ENCODE results near the gene TBC1D4. TPM values are rescaled to one million over a fixed set of nuclear protein-coding genes. Genes with fewer than 3 reads are reported as not detected.

TBC1D4 gene
- total RNA-seq, 1 experiment from 2014 or later, result 19.5 TPM

- no peaks in the 10 kb centered on the region for H3K4me1 ChIP-seq (replicated peaks; ENCODE audit: insufficient read depth)
- no peak for DNase-seq
- H3K27me3 ChIP-seq (ENCODE audit: insufficient read depth, low read depth), result no peaks in the 10 kb centered on the region
- H3K36me3 ChIP-seq (ENCODE audit: low read depth), result no peaks in the 10 kb centered on the region
- H3K9me3 ChIP-seq (ENCODE audit: insufficient read depth, low read depth), result no peaks in the 10 kb centered on the region
- no TSS peak for BruUV-seq (replicated peaks)
- H3F3A ChIP-seq (ENCODE audit: insufficient read depth, low read depth), result no peaks in the 10 kb centered on the region
- no peak overlapping the region for H3K4me2 ChIP-seq
- no peak overlapping the region for H2AFZ ChIP-seq
- TF ChIP-seq, protein P1, sequence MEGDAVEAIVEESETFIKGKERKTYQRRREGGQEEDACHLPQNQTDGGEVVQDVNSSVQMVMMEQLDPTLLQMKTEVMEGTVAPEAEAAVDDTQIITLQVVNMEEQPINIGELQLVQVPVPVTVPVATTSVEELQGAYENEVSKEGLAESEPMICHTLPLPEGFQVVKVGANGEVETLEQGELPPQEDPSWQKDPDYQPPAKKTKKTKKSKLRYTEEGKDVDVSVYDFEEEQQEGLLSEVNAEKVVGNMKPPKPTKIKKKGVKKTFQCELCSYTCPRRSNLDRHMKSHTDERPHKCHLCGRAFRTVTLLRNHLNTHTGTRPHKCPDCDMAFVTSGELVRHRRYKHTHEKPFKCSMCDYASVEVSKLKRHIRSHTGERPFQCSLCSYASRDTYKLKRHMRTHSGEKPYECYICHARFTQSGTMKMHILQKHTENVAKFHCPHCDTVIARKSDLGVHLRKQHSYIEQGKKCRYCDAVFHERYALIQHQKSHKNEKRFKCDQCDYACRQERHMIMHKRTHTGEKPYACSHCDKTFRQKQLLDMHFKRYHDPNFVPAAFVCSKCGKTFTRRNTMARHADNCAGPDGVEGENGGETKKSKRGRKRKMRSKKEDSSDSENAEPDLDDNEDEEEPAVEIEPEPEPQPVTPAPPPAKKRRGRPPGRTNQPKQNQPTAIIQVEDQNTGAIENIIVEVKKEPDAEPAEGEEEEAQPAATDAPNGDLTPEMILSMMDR (conservative IDR thresholded peaks at IDR 0.05), result no peak
- no peak for TF ChIP-seq EZH2 (IDR thresholded peaks at IDR 0.05; ENCODE audit: low read depth)
- no peak overlapping the region for H3K4me3 ChIP-seq
- ChIA-PET CTCF (no interaction called here), POLR2A (ENCODE audit: unreplicated experiment) (no interaction called here)
- no peaks in the 10 kb centered on the region for H3K9me2 ChIP-seq (ENCODE audit: insufficient read depth)
- H3K79me2 ChIP-seq (ENCODE audit: low read depth), result peaks cover 14% of the 10 kb centered on the region
- intact Hi-C loops (cut with micrococcal nuclease; ENCODE audit: unreplicated experiment), result no loop called here
- no peak overlapping the region for H3K27ac ChIP-seq
- H4K20me1 ChIP-seq (ENCODE audit: insufficient read depth), result no peaks in the 10 kb centered on the region
Observed at GRCh38 chr13:75425216-75426009, 56.6 kb downstream of the TBC1D4 start.

DNA sequence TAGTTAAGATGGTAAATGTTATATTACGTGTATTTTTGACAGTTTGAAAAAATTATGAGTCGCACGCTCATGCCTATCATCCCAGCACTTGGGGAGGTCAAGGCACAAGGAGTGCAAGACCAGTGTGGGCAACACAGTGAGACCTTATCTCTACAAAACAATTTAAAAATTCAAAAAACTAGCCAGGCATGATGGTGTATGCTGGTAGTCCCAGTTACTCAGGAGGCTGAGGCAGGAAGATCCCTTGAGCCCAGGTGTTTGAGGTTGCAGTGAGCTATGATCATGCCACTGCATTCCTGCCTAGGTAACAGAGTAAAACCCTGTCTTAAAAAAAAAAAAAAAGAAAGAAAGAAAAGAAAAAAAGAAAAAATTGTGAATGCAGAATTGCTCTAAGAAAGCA, 58.0 kb downstream of the TBC1D4 start:
- H3K4me1 ChIP-seq (replicated peaks; ENCODE audit: insufficient read depth), result peaks cover 8% of the 10 kb centered on the region
- intact Hi-C loops (cut with micrococcal nuclease; ENCODE audit: unreplicated experiment), result loop anchor here (2.0 kb wide), 1 partner anchor 15 kb away; no protein-coding TSS in a partner anchor
- CTCF ChIA-PET, result no interaction called here
- H4K20me1 ChIP-seq (ENCODE audit: insufficient read depth), result no peaks in the 10 kb centered on the region
- no peak overlapping the region for H3K4me2 ChIP-seq
- BruUV-seq (replicated peaks), result no TSS peak
- peaks cover 15% of the 10 kb centered on the region for H3K79me2 ChIP-seq (ENCODE audit: low read depth)
- H3K9me2 ChIP-seq (ENCODE audit: insufficient read depth), result no peaks in the 10 kb centered on the region
- H3K4me3 ChIP-seq, result no peak overlapping the region
- H3K9me3 ChIP-seq (ENCODE audit: insufficient read depth, low read depth), result no peaks in the 10 kb centered on the region
- H3K36me3 ChIP-seq (ENCODE audit: low read depth), result no peaks in the 10 kb centered on the region
- no peak overlapping the region for H3K27ac ChIP-seq
- H2AFZ ChIP-seq, result no peak overlapping the region
- POLR2A ChIA-PET (ENCODE audit: unreplicated experiment), result no interaction called here
- no peak for TF ChIP-seq EZH2 (IDR thresholded peaks at IDR 0.05; ENCODE audit: low read depth)
- TF ChIP-seq, protein P1 (conservative IDR thresholded peaks at IDR 0.05), result no peak
- no peaks in the 10 kb centered on the region for H3K27me3 ChIP-seq (ENCODE audit: insufficient read depth, low read depth)
- no peaks in the 10 kb centered on the region for H3F3A ChIP-seq (ENCODE audit: insufficient read depth, low read depth)
- DNase-seq, result no peak

DNA sequence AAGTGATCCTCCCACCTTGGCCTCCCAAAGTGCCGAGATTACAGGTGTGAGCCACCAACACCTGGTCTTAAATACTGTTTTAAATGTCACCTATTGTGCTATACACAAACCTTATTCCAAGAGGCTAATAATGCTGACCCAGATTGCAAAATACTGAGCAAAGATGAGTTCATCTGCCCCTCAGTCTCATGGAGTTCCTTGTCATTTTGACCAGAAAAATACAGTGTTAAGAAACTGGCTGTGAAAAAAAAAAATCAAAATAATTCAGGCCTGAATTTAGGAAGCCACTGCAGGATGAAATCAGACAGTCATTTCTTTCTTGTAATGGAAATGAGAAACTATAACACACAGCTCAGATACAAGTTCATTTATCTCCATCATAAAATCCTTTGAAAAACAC, 59.9 kb downstream of the TBC1D4 start:
- no TSS peak for BruUV-seq (replicated peaks)
- no peaks in the 10 kb centered on the region for H3K9me2 ChIP-seq (ENCODE audit: insufficient read depth)
- H3F3A ChIP-seq (ENCODE audit: insufficient read depth, low read depth), result peaks cover 19% of the 10 kb centered on the region
- H3K36me3 ChIP-seq (ENCODE audit: low read depth), result no peaks in the 10 kb centered on the region
- no peak overlapping the region for H3K27ac ChIP-seq
- H3K4me1 ChIP-seq (replicated peaks; ENCODE audit: insufficient read depth), result peaks cover 27% of the 10 kb centered on the region
- TF ChIP-seq, protein P1 (conservative IDR thresholded peaks at IDR 0.05), result no peak
- no peak for TF ChIP-seq EZH2 (IDR thresholded peaks at IDR 0.05; ENCODE audit: low read depth)
- DNase-seq, result no peak
- no peaks in the 10 kb centered on the region for H3K27me3 ChIP-seq (ENCODE audit: insufficient read depth, low read depth)
- no peak overlapping the region for H3K4me2 ChIP-seq
- ChIA-PET CTCF (no interaction called here), POLR2A (ENCODE audit: unreplicated experiment) (no interaction called here)
- no peaks in the 10 kb centered on the region for H4K20me1 ChIP-seq (ENCODE audit: insufficient read depth)
- no peaks in the 10 kb centered on the region for H3K9me3 ChIP-seq (ENCODE audit: insufficient read depth, low read depth)
- no peak overlapping the region for H3K4me3 ChIP-seq
- intact Hi-C loops (cut with micrococcal nuclease; ENCODE audit: unreplicated experiment), result loop anchor here (2.0 kb wide), 1 partner anchor 17 kb away; no protein-coding TSS in a partner anchor
- peaks cover 21% of the 10 kb centered on the region for H3K79me2 ChIP-seq (ENCODE audit: low read depth)
- no peak overlapping the region for H2AFZ ChIP-seq
